Activated CD8-positive, alpha-beta memory T cell treated with anti-CD3 and anti-CD28 coated beads, Interleukin-2, amount 50 U/mL, for 24 hours (primary cell): ENCODE measurements around the gene PRRX1.

Experiments
- DNase-seq: peaks from one replicate; pipeline ENCODE4 v3.0.0-alpha.2; 2020; ENCODE audit errors: extremely low read depth

Gene PRRX1

DNA sequence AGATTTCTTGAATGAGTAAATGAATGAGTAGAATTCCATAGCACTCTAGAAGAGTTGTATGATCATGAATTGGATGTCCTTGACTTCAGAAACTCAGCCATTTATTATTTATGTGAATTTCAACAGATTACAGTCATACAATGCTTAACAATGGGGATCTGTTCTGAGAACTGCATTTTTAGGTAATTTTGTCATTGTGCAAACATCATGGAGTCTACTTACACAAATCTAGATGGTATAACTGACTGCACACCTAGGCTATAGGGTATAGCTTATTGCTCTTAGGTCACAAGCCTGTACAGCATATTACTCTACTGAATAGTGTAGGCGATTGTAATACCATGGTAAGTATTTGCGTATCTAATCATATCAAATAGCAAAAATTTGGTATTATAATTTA lies 59.6 kb downstream of the PRRX1 start:
- no peak for DNase-seq

DNA sequence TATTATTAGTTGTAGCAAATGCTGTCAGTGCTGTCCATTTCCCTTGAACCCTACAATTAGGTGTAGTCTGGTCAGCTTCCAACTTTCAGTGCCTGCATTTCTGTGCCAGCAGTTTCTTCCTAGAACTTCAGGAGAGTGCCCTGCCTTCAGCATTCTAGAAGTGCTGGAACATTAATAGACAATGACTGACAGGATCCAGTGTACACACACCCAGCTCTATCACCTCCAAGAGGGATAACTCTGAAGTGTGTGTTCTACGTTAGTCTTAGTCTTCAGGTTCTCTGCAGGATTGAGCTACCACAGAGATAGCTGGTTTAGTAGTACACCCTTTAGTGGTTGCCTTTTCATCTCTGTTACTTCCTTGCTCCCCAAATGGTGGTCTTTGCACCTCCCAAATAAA lies 61.4 kb downstream of the PRRX1 start:
- DNase-seq, result no peak

DNA sequence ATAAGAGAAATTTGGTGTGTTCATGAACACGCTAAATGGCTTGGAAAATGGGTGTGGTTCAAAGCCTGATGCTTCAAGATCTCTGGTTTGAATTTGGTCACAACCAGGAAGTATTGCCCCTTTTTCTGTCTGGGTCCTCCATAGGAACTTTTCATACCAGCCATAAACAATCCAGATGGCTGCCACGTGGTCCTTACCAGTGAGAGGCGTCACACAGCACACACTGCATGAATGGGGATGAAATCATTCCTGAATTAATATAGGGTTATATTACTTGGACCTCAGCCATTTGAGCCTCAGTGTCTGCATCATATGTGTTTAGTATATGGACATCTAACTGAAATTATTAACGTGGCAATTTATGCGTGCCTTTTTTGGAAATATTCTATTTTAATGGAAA lies 64.0 kb downstream of the PRRX1 start:
- no peak for DNase-seq

DNA sequence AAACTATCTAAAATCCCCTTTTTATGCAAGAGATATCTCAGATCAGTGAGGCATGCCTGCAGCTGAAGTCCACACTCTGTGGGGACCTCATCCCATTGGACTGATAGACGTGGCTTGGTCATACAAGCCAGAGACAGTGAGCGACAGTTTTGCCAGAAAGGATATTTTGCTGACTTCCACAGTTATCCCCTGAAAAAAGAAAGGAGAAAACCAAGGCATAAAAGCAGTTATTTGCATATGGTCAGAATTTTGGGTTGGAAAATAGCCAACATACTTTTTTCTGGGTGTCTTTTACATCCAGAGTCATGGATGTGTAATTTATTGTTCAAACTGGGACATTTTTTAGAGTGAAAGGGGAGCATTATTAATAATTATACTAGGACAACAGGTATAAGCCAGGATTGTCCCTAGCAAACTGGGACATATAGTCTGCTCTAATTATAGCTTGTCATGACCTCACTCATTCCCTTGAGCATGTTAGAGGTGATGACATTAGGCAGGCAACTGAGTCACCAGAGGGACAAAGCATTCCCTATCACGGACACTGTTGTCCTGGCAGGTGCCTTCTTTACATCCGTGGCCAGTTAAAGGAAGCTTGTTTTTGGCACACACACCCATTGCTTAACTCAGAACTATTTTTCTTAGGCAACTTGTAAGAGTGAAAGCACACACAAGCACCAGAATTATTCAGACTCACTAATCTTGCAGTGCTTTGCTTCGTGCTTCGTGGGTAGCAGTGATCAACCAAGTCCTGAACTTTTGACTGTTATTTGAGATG lies 65.5 kb downstream of the PRRX1 start:
- no peak for DNase-seq

- no peak for DNase-seq
These were observed 66.1 kb downstream of the PRRX1 start for GRCh38 chr1:170730014-170730413.

- DNase-seq, result no peak
These were observed 66.5 kb downstream of the PRRX1 start for GRCh38 chr1:170730438-170730837.

DNA sequence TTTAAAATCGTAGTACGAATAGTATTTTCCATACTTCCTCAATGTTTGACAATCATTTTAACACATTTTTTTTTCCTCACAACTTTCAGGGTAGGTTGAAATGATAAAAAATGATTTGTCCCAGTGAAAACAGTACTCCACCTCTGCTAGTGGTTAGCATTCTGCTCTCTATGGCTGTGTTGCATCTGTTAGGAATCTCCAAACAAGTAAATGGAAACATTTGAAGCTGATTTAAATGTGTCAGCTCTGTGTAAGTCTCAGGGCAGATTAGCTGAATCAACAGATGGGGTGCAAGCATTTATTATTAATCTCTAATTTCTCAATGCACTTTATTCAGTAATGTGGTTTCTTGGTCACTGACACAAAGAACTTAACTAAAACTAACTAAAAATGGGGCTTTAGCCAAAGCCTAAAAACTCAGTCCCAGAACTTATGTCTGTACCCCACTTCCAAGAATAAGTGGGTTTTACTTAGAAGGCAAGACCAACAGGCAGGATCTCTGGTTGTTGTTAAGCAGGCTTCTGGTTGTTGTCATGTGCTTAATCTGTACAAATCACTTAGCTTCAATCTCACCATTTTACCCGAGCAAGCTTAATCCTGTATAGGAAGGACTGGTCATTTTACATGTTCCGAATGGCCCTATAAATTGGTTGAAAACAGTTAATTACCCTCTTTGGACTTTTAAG lies 67.8 kb downstream of the PRRX1 start:
- no peak for DNase-seq

DNA sequence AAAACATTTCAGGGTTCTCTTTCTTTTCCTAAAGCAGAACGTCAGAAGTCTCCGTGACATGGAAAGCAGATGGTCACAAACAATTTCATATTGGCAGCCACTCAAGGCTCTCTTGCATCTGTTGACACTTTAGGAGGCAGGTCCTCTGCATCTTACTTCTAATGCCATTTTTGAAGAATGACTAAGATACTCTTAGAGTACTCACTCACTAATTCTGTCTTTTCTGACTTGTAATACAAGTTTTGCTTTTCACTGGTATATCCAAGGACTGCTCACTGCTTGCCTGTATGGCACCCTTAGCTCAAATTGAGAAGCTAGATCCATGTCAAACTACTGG lies 68.3 kb downstream of the PRRX1 start:
- DNase-seq, result no peak

DNA sequence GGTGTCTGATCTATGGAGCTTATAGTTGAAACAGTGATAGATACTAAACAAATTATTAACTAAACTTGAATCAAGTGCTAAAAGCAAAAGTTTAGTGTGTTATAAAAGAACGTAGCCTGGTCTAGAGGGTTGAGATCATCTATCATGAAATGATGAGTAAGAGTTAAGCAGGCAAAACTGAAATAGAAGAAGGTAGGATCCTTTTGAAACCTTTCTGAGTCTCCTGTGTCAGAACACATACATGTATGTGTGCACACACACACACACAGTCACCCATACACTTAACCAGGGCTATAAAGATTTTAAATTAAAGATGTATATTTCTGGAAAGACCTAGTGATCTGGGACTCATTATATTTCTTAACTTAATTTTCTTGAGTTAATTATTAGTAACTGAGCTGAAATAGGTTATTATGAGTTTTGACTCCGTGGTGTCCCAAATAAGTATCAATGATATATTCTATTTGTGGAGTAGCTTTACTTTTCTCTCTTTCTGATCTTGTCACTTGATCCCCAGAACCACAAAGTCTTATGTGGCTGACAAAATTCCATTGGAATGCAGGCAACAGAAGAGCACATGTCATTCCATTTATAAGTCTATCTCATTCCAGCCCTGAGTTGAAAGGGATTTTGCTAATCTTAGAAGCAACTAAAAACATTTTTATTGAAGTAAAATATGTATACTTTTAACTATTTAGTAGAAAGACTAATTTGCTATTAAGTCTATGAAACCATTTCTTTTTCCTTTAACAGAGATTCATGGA lies 70.7 kb downstream of the PRRX1 start:
- DNase-seq, result no peak

GRCh38 chr1:170735366-170736263 lies 71.7 kb downstream of the PRRX1 start:
- no peak for DNase-seq

GRCh38 chr1:170739803-170740202 lies 75.9 kb downstream of the PRRX1 start:
- no peak for DNase-seq

- DNase-seq, result no peak
These were observed 77.7 kb downstream of the PRRX1 start for GRCh38 chr1:170741678-170742077.

- DNase-seq, result no peak
These were observed 78.7 kb downstream of the PRRX1 start for GRCh38 chr1:170742600-170742999.

GRCh38 chr1:170743083-170743482 lies 79.2 kb downstream of the PRRX1 start:
- no peak for DNase-seq

GRCh38 chr1:170749549-170749948 lies 85.6 kb downstream of the PRRX1 start:
- DNase-seq, result no peak

DNA sequence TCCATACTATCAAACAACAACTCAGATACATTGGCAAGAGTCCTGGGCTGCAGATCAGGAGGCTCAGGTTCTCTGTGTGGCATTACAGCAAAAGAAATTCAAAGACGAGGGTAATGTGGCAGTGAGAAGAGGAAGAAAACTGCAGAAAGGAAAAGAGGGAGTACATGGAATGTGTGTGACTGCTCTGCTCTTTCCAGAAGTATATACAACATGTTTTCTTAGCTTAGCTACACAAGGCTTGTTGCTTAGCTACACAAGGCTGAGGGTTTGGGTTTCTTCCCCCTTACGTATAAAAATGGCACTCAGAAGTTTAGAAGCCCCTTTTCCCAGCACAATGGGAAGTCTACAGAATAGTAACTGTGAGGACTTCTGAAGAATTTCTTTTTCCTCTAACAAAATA lies 86.0 kb downstream of the PRRX1 start:
- DNase-seq, result no peak

DNA sequence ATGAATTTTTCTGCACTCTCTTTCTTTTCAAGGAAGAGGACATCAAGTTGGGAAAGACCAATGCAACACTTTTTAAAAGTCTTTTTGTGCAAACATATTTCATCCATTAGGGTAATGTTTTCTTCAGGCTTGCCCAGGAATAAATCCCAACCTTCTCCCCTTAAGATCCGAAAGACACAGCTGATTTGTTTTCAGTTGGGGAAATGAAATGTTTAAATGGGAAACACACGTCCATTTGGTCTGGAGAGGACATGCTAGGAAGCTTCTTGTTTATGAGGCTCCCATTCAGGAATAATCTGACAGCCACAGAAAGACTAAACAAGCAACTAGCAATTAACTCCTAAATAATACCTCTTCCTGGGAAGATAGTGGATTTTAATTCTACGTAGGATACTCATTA lies 91.9 kb downstream of the PRRX1 start:
- no peak for DNase-seq

- no peak for DNase-seq
These were observed 95.1 kb downstream of the PRRX1 start for GRCh38 chr1:170758992-170759391.

- no peak for DNase-seq
These were observed 101.3 kb downstream of the PRRX1 start for GRCh38 chr1:170765279-170765678.

DNA sequence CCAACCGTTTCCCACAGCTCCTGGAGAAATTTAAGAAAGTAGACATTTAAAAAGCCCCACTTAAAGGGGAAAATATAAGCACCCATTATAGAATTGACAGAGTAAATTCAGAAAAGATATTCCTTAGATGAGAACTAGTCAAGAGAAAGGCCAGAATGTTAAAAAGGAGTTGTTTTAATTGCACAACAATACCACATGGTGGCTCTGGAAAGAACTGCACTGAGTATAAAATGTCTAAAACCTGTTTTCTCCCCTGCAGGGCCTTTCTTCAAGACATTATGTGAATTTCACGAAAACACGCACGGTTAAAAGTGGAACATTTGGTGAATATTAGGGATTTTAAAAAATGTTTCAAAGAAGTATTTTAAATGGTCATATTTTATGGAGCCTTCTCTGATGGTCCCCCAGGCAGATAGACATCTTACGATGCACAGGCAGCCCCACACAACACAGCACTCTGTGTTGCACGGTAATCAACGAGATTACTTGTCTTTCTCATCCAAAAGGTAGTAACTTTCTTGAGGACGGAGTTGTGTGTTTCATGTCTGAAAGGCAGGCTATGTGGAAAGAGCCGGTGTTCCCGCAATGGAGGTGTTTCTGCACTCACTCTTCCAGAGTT lies 101.9 kb downstream of the PRRX1 start:
- DNase-seq, result no peak

DNA sequence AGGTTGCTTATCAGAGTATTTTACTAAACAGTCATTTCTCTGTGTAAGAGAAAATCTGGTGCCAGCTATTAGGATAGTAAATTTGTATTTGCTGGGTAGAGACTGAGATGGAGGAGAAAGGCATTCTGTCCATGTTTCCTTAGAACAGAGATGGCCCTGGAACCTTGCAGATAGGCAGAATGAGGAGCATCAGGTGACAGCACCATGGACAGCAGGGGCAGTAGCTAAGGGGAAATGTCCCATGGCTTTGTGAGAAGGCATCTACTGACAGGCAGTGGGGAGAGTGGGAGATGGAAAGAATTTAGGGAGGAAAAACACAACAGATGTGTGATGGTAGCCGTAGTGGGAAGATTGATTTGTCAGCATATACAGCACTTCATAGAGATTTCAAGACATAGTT lies 105.0 kb downstream of the PRRX1 start:
- DNase-seq, result no peak
